ENCODE results near the gene ABCC2. TPM values are rescaled to one million over a fixed set of nuclear protein-coding genes. Genes with fewer than 3 reads are reported as not detected.

Gene ABCC2
- total and polyA plus RNA-seq, 2 experiments from 2014 or later = 0.45 to 2.4 TPM

- no peaks in the 10 kb centered on the region for H3K79me2 ChIP-seq (replicated peaks; ENCODE audit: insufficient read depth)
- no peaks in the 10 kb centered on the region for H3K36me3 Mint-ChIP-seq (ENCODE audit: low read depth)
Measured at GRCh38 chr10:99809481-99809880, 27.0 kb downstream of the ABCC2 start.

More at GRCh38 chr10:99809481-99809880, 27.0 kb downstream of the ABCC2 start:
- Histone ChIP-seq H4K20me1 (replicated peaks; ENCODE audit: insufficient read depth) (no peaks in the 10 kb centered on the region), H3K9me2 (ENCODE audit: insufficient read depth) (no peaks in the 10 kb centered on the region), H3K36me3 (ENCODE audit: insufficient read depth) (no peaks in the 10 kb centered on the region), H2AFZ (no peak overlapping the region), H3K27me3 (ENCODE audit: insufficient read depth) (no peaks in the 10 kb centered on the region), H3K4me1 (ENCODE audit: insufficient read depth) (no peaks in the 10 kb centered on the region), H3K4me3 (no peak overlapping the region), H3K27ac (ENCODE audit: low read depth) (no peak overlapping the region), H3K4me2 (no peak overlapping the region), H3F3A (replicated peaks; ENCODE audit: low read depth) (0 out of 2 replicates have a peak, but pooled peaks cover under 1% of the 10 kb centered on the region)
- Mint-ChIP-seq H3K27ac (no peak overlapping the region), H3K4me1 (no peaks in the 10 kb centered on the region), H3K27me3 (ENCODE audit: insufficient read depth, low read depth, poor library complexity) (no peaks in the 10 kb centered on the region), H3K4me3 (no peak overlapping the region), H3K9me3 (no peaks in the 10 kb centered on the region)
- no peak for DNase-seq (ENCODE audit: low spot score)
- TF ChIP-seq CTCF (conservative IDR thresholded peaks at IDR 0.05; ENCODE audit: low read depth in 2 of 2) = no peak
- no peak for TF ChIP-seq STAT1 (IDR thresholded peaks at IDR 0.05; ENCODE audit: unreplicated experiment)
- no peak for TF ChIP-seq EZH2 (IDR thresholded peaks at IDR 0.05; ENCODE audit: low read depth, unreplicated experiment)
- no peak for TF ChIP-seq ZNF462 (CRISPR knock-in tag; IDR thresholded peaks at IDR 0.05)
- no peak for TF ChIP-seq REST (IDR thresholded peaks at IDR 0.05; ENCODE audit: unreplicated experiment)
- ATAC-seq = no peak

All from GM23338 (cell line).